Osteoblast (primary cell): Measurements from ENCODE around the gene STUM. TPM values are rescaled to one million over a fixed set of nuclear protein-coding genes. Genes with fewer than 3 reads are reported as not detected.

Experiments used
- DNase-seq: peaks from one replicate; pipeline ENCODE4 v3.0.0; 2011; ENCODE audit warnings: low spot score, mixed read lengths; ENCODE audit not compliant: insufficient read length; ENCODE audit errors: missing footprints
- H2AFZ ChIP-seq: 2 replicates; pipeline ENCODE4 v1.6.0; 2011; ENCODE audit warnings: mild to moderate bottlenecking, low read length
- H3K27ac ChIP-seq: 2 replicates; pipeline ENCODE4 v1.5.1; 2011; ENCODE audit warnings: mild to moderate bottlenecking, low read depth, low read length, moderate library complexity
- H3K27me3 ChIP-seq: 2 replicates; pipeline ENCODE4 v1.6.0; 2012; ENCODE audit warnings: mild to moderate bottlenecking, control low read depth, inconsistent platforms, low read length, moderate library complexity; ENCODE audit not compliant: insufficient read depth
- H3K36me3 ChIP-seq: 2 replicates; pipeline ENCODE4 v1.5.1; 2011; ENCODE audit warnings: mild to moderate bottlenecking, low read length, control low read depth, moderate library complexity; ENCODE audit not compliant: insufficient read depth
- H3K4me1 ChIP-seq: 2 replicates; pipeline ENCODE4 v1.5.1; 2011; ENCODE audit warnings: mild to moderate bottlenecking, low read length, control low read depth, moderate library complexity; ENCODE audit not compliant: insufficient read depth
- H3K4me2 ChIP-seq: 2 replicates; pipeline ENCODE4 v1.6.0; 2011; ENCODE audit warnings: mild to moderate bottlenecking, low read length; ENCODE audit not compliant: insufficient read depth
- H3K4me3 ChIP-seq: fragments of 200-600 bp; sonication (generic); 3 replicates; pipeline ENCODE4 v1.5.1; 2012; ENCODE audit warnings: mild to moderate bottlenecking, low read length, inconsistent platforms; ENCODE audit not compliant: insufficient read depth
- H3K79me2 ChIP-seq: 2 replicates; pipeline ENCODE4 v1.6.0; 2012; ENCODE audit warnings: mild to moderate bottlenecking, low read length, control low read depth, inconsistent platforms; ENCODE audit not compliant: insufficient read depth
- H3K9me3 ChIP-seq: 2 replicates; pipeline ENCODE4 v1.5.1; 2011; ENCODE audit warnings: low read depth, low read length, control low read depth
- H4K20me1 ChIP-seq: 2 replicates; pipeline ENCODE4 v1.6.0; 2012; ENCODE audit warnings: mild to moderate bottlenecking, low read length, control low read depth; ENCODE audit not compliant: insufficient read depth
- total RNA-seq: library from RNA; depleted of rRNA; stranded (reverse); fragments of >200 nt; gene quantifications from 2 replicates; pipeline ENCODE4 v1.2.3, GENCODE V29; 2012
- TF ChIP-seq, protein P1 (sequence below): IDR thresholded peaks from 2 replicates; pipeline ENCODE4 v1.5.1; 2011; ENCODE audit warnings: mild to moderate bottlenecking, low read depth, low read length, moderate library complexity; ENCODE audit errors: extremely low read depth

STUM gene
- total RNA-seq, 1 donor = under 0.01 TPM

DNA sequence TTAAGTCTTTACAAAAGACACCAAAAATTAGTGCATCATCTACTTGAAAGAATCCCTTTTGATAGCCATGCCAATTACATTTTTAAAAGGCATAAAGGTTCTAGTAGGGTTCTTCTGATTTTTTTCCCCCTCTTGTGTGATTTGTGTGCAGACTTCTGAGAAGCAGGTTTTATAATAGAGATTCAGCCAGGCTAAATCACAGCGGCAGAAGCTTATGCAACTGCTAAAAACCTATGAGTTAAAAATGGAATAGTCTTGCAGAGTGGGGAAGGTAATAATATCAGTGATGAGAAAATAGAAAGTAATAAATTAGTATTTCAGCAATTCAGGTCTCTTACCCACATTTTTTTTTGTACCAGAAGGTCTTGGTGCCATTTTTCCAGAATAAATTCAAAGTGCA is 17.7 kb downstream of the STUM start:
- H3K27ac ChIP-seq = no peak overlapping the region
- H3K79me2 ChIP-seq = no peaks in the 10 kb centered on the region
- H3K27me3 ChIP-seq = peaks cover 21% of the 10 kb centered on the region
- H4K20me1 ChIP-seq = no peaks in the 10 kb centered on the region
- H3K9me3 ChIP-seq = no peaks in the 10 kb centered on the region
- H3K4me1 ChIP-seq = no peaks in the 10 kb centered on the region
- H3K4me2 ChIP-seq = no peak overlapping the region
- TF ChIP-seq, protein P1, sequence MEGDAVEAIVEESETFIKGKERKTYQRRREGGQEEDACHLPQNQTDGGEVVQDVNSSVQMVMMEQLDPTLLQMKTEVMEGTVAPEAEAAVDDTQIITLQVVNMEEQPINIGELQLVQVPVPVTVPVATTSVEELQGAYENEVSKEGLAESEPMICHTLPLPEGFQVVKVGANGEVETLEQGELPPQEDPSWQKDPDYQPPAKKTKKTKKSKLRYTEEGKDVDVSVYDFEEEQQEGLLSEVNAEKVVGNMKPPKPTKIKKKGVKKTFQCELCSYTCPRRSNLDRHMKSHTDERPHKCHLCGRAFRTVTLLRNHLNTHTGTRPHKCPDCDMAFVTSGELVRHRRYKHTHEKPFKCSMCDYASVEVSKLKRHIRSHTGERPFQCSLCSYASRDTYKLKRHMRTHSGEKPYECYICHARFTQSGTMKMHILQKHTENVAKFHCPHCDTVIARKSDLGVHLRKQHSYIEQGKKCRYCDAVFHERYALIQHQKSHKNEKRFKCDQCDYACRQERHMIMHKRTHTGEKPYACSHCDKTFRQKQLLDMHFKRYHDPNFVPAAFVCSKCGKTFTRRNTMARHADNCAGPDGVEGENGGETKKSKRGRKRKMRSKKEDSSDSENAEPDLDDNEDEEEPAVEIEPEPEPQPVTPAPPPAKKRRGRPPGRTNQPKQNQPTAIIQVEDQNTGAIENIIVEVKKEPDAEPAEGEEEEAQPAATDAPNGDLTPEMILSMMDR = no peak
- no peak for DNase-seq
- no peak overlapping the region for H2AFZ ChIP-seq
- H3K36me3 ChIP-seq = no peaks in the 10 kb centered on the region
- no peak overlapping the region for H3K4me3 ChIP-seq

DNA sequence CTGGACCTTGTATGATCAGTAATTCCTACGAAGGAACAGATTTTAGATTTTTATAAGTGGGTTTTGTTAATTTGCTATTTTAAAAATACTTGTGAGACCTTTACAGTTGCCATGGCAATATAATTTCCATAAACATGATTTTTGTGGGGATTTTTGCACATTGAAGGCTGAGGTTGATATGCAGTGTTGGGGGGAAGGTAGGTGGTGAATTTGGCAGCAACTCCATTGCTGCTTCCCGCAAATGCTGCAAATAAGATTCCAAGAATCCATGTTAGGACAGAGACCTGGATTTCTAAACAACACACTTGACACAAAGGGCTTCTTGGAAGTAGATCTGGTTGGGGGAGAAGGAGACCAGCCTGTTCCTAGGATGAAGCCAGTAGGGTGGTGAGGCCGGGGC is 18.2 kb downstream of the STUM start:
- Histone ChIP-seq H3K79me2 (no peaks in the 10 kb centered on the region), H3K9me3 (no peaks in the 10 kb centered on the region), H3K27ac (no peak overlapping the region), H3K36me3 (no peaks in the 10 kb centered on the region), H3K4me3 (no peak overlapping the region), H3K4me1 (no peaks in the 10 kb centered on the region), H2AFZ (no peak overlapping the region), H3K27me3 (peaks cover 21% of the 10 kb centered on the region), H4K20me1 (no peaks in the 10 kb centered on the region), H3K4me2 (no peak overlapping the region)
- TF ChIP-seq, protein P1 = no peak
- DNase-seq = no peak

- H3K4me2 ChIP-seq = no peak overlapping the region
- H3K36me3 ChIP-seq = no peaks in the 10 kb centered on the region
- H4K20me1 ChIP-seq = no peaks in the 10 kb centered on the region
- H3K79me2 ChIP-seq = no peaks in the 10 kb centered on the region
- peak; percentile 73 for DNase-seq
- peaks cover 21% of the 10 kb centered on the region for H3K27me3 ChIP-seq
- no peaks in the 10 kb centered on the region for H3K4me1 ChIP-seq
- H3K4me3 ChIP-seq = no peak overlapping the region
- H3K9me3 ChIP-seq = no peaks in the 10 kb centered on the region
- H2AFZ ChIP-seq = no peak overlapping the region
- TF ChIP-seq, protein P1 = no peak
- H3K27ac ChIP-seq = no peak overlapping the region
Observed at GRCh38 chr1:226568077-226568831, 19.7 kb downstream of the STUM start.

- Histone ChIP-seq H3K4me3 (no peak overlapping the region), H2AFZ (no peak overlapping the region), H3K4me1 (no peaks in the 10 kb centered on the region), H3K27ac (no peak overlapping the region), H3K79me2 (no peaks in the 10 kb centered on the region), H4K20me1 (no peaks in the 10 kb centered on the region), H3K4me2 (no peak overlapping the region), H3K36me3 (no peaks in the 10 kb centered on the region), H3K27me3 (peaks cover 21% of the 10 kb centered on the region), H3K9me3 (no peaks in the 10 kb centered on the region)
- TF ChIP-seq, protein P1 = no peak
- DNase-seq = no peak
Observed at GRCh38 chr1:226568975-226569741, 20.6 kb downstream of the STUM start.
